ENCODE results near the gene VSTM2L. TPM values are rescaled to one million over a fixed set of nuclear protein-coding genes. Genes with fewer than 3 reads are reported as not detected.
A peak's percentile ranks its signal among the peaks of the same experiment; 100 is the strongest.

Gene VSTM2L
- total and polyA plus RNA-seq, 12 donors, result 1.8 to 17.2 (median 8.9) TPM

DNA sequence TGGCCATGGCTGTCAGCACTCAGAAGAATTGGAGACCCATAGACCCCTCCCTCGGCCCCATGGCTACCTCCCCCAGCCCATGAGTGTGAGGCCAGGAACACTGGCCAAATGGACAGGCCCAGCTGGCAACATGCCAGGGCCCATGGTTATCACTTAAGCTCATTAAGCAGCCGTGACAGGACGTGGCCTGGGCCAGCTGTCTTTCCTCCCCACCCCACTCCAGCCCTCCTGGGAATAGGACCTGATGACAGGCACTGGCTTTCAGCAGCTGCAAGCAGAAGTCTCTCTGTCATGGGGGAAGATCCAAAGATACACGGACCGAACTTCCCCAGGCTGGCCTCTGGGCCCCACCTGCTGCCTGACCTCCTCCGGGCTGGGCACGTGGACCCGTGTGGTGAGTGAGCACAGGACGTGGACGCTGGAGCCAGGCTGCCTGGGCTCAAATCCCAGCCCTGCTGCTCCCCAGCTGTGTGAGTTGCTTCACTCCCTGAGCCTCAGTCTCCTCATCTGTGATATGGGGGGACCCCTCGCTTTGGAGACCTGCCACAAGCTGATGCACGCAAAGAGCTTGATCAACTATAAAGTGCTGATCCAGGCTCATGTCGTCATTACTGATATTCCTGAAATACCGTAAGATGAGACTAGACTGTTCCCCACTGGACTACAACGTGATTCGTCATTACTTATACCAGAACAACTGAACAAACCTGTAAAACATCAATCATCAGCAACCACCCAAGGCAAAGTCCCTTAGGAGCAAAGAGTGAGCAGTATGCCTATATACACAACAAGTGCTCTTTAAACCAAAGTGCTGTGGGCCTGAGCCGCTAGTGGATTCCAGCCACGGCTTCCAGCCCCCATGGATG is 22.0 kb upstream of the VSTM2L start:
- no peak overlapping the region for H3K4me3 ChIP-seq
- TF ChIP-seq, protein P1, sequence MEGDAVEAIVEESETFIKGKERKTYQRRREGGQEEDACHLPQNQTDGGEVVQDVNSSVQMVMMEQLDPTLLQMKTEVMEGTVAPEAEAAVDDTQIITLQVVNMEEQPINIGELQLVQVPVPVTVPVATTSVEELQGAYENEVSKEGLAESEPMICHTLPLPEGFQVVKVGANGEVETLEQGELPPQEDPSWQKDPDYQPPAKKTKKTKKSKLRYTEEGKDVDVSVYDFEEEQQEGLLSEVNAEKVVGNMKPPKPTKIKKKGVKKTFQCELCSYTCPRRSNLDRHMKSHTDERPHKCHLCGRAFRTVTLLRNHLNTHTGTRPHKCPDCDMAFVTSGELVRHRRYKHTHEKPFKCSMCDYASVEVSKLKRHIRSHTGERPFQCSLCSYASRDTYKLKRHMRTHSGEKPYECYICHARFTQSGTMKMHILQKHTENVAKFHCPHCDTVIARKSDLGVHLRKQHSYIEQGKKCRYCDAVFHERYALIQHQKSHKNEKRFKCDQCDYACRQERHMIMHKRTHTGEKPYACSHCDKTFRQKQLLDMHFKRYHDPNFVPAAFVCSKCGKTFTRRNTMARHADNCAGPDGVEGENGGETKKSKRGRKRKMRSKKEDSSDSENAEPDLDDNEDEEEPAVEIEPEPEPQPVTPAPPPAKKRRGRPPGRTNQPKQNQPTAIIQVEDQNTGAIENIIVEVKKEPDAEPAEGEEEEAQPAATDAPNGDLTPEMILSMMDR (IDR thresholded peaks at IDR 0.05), result no peak
- peaks cover 3 to 35% (median 20%) of the 10 kb centered on the region in 9 donors for H3K4me1 ChIP-seq
- ATAC-seq (peak; percentile 86 to 94 (median 93)), DNase-seq (peak; percentile 85 to 86)
- H3K27ac ChIP-seq, result peak overlapping the region in 2 of 10 donors; percentile 10 to 51
- H3K27me3 ChIP-seq, result peaks cover 0 to 23% (median 12%) of the 10 kb centered on the region in 7 donors
- intact Hi-C loops (cut with DNase I), result loop anchor here in 2 of 10 donors (2.0 to 10.0 kb wide), 2 partner anchors 106 kb away; no protein-coding TSS in a partner anchor
- H3K9me3 ChIP-seq, result no peaks in the 10 kb centered on the region
- WGBS, 2 donors, result 18 to 20% methylated on average over 18 of the region's 18 CpGs
- H3K36me3 ChIP-seq, result no peaks in the 10 kb centered on the region

DNA sequence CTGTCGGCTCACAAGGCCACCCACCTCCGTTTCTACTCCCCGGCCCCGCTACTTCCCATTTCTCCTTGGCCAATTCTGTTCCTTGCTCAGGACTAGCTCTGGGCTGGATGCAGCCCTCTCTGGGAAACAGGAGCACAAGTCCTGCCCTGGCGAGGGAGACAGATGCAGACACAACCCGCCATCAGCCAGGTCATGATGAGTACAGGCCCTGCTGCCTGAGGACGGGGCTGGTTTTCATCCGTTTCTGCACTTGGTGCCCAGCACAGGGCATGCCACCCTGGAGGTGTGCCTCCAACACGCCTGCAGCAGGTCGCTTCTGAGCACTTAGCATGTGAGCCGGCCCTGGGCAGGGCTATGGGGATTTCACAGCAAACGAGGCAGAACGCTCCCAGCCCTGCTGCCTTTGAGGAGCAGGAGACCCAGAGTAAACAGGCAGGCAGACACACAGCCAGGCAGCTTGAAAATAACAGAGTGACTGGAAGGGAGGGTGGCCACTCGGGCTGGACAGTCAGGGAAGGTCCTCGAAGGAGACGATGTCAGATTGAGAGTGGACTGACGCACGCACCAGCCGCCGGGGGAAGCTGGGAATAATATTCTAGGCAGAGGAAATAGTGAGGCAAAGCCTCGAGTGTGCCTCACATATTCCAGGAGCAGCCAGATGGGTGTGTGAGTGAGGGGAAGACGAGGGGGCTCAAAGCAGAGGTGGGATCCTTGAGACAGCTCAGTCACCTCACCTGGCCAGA is 21.2 kb upstream of the VSTM2L start:
- Histone ChIP-seq H3K27ac (no peak overlapping the region), H3K27me3 (peaks cover 0 to 29% (median 15%) of the 10 kb centered on the region in 7 donors), H3K4me1 (peaks cover 3 to 43% (median 29%) of the 10 kb centered on the region in 9 donors), H3K36me3 (no peaks in the 10 kb centered on the region), H3K4me3 (no peak overlapping the region), H3K9me3 (no peaks in the 10 kb centered on the region)
- intact Hi-C loops (cut with DNase I), result loop anchor here in 2 of 10 donors (2.0 to 10.0 kb wide), 2 partner anchors 105 to 107 kb away; no protein-coding TSS in a partner anchor
- ATAC-seq (no peak), DNase-seq (no peak)
- TF ChIP-seq, protein P1 (IDR thresholded peaks at IDR 0.05), result no peak
- WGBS, 2 donors, result 56 to 65% methylated on average over 22 of the region's 22 CpGs

DNA sequence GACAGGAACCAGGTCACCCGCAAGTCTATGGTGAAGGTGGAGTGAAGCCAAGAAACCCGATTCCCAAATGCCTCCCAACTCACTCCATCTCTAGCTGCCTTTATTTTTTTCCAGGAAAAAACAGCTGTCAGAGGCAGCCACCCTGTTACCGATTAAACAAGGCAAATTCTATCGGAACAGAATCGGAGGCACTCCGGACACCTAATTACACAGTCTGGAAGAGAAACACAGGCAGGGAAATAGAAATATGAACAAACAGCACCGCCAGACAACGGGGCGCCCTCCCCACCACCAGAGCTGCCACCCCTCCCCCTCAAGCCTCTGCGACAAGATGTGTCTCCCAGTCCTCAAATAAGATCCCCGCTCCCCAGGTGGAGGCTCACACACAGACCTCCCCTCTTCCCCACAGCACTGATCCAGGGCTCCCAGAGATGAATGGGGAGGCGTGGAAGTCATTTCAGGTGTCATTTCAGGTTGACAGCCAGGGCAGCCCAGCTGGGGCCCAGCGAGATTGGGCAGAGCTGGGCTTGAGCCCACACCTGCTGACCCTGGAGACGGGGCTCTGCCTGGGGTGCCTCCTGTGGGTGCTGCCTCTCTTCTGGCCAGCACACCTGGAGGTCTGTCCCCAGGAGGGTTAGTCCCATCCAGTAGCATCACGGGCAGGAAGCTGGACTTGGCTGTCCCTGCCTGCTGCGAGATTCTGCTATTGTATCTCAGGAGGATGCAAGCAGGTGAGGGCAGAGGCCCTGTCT is 19.8 kb upstream of the VSTM2L start:
- intact Hi-C loops (cut with DNase I), result loop anchor here in 1 of 10 donors (10.0 kb wide), 1 partner anchor 108 kb away; no protein-coding TSS in a partner anchor
- H3K9me3 ChIP-seq, result no peaks in the 10 kb centered on the region
- peaks cover 0 to 38% (median 22%) of the 10 kb centered on the region in 7 donors for H3K27me3 ChIP-seq
- 76 to 80% methylated on average over 16 of the region's 16 CpGs for whole genome bisulfite sequencing, 2 donors
- H3K36me3 ChIP-seq, result no peaks in the 10 kb centered on the region
- no peak overlapping the region for H3K4me3 ChIP-seq
- DNase-seq (no peak), ATAC-seq (no peak)
- H3K27ac ChIP-seq, result no peak overlapping the region
- TF ChIP-seq, protein P1 (IDR thresholded peaks at IDR 0.05), result no peak
- peaks cover 5 to 48% (median 35%) of the 10 kb centered on the region in 9 donors for H3K4me1 ChIP-seq
